ENCODE results near the gene EIF5A. TPM values are rescaled to one million over a fixed set of nuclear protein-coding genes. Genes with fewer than 3 reads are reported as not detected.

The EIF5A gene
- total and polyA plus RNA-seq, 2 of the 8 experiments (the other 6 are each of a cell fraction or from before 2014, with no cell fraction given), result 717 to 1,172 TPM

DNA sequence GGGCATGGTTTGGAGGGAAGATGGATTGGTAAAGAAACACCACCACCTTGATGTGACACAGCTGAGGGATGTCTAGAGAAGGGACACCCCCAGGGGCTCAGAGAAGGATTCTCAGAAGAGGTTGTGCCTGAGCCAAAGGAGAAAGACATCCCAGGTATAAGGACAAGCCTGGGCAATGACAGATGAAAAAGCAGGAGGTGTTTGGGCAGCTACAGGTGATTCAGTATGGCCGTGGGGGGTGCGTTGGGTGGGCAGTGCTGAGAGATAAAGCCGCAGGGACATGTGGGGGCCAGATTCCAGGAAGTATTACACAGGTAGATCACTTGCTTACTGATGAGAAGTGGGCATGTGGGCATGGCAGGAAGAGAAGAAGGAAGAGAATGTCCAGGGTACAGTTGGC is 54.5 kb downstream of the EIF5A start (continued):
- TF ChIP-seq CEBPB (IDR thresholded peaks at IDR 0.05; ENCODE audit: low read depth, low read length) (no peak), HDAC2 (IDR thresholded peaks at IDR 0.05; ENCODE audit: borderline replicate concordance in 1 of 2, low read depth in 2 of 2, low read length in 2 of 2) (no peak), SRF (IDR thresholded peaks at IDR 0.05; ENCODE audit: low read depth, low read length) (no peak), PHF8 (conservative IDR thresholded peaks at IDR 0.05; ENCODE audit: low read depth, low read length) (no peak), FOSL1 (IDR thresholded peaks at IDR 0.05; ENCODE audit: insufficient read depth, low read depth, low read length) (no peak), POLR2AphosphoS5 (IDR thresholded peaks at IDR 0.05; ENCODE audit: low read depth, low read length) (no peak)

Small RNAs within 50 kb of the gene (small RNA-seq; reads per million reads assigned to genes)
- gene AC026954.2 (ENCODE audit: insufficient read depth) (not detected), gene RF00019 (ENCODE audit: insufficient read depth) (not detected)

Other genes with a start within 250 kb of the EIF5A start
Only the 30 nearest of the 32 such genes appear.
- gene ASGR2, start 192.8 kb upstream of the EIF5A start, total RNA-seq (2021; fragmentation: NEBNext Ultra II Directional; extraction: Animal tissue kit (Norgen Biotek cat#: 25700)), result not detected in 2 replicates
- gene ASGR2, start 192.8 kb upstream of the EIF5A start, polyA plus RNA-seq (2011; rRNA removed), result 0.61 and 0.91 TPM in 2 replicates
- gene ASGR1, start 128.3 kb upstream of the EIF5A start, total RNA-seq (2021; fragmentation: NEBNext Ultra II Directional; extraction: Animal tissue kit (Norgen Biotek cat#: 25700)), result 8.6 and 10.8 TPM in 2 replicates
- 14.5 and 16.1 TPM in 2 replicates for gene ASGR1, start 128.3 kb upstream of the EIF5A start, polyA plus RNA-seq (2011; rRNA removed)
- 43.1 and 45.9 TPM in 2 replicates for gene DLG4, start 87.8 kb upstream of the EIF5A start, total RNA-seq (2021; fragmentation: NEBNext Ultra II Directional; extraction: Animal tissue kit (Norgen Biotek cat#: 25700))
- 18.9 and 35.2 TPM in 2 replicates for gene DLG4, start 87.8 kb upstream of the EIF5A start, polyA plus RNA-seq (2011; rRNA removed)
- 169 and 181 TPM in 2 replicates for gene ACADVL, start 87.7 kb upstream of the EIF5A start, total RNA-seq (2021; fragmentation: NEBNext Ultra II Directional; extraction: Animal tissue kit (Norgen Biotek cat#: 25700))
- gene ACADVL, start 87.7 kb upstream of the EIF5A start, polyA plus RNA-seq (2011; rRNA removed), result 231 and 317 TPM in 2 replicates
- gene DVL2, start 73.1 kb upstream of the EIF5A start, total RNA-seq (2021; fragmentation: NEBNext Ultra II Directional; extraction: Animal tissue kit (Norgen Biotek cat#: 25700)), result 59.3 and 59.6 TPM in 2 replicates
- gene DVL2, start 73.1 kb upstream of the EIF5A start, polyA plus RNA-seq (2011; rRNA removed), result 19.0 and 29.7 TPM in 2 replicates
- 62.8 and 65.1 TPM in 2 replicates for gene PHF23, start 68.2 kb upstream of the EIF5A start, total RNA-seq (2021; fragmentation: NEBNext Ultra II Directional; extraction: Animal tissue kit (Norgen Biotek cat#: 25700))
- gene PHF23, start 68.2 kb upstream of the EIF5A start, polyA plus RNA-seq (2011; rRNA removed), result 46.5 and 47.5 TPM in 2 replicates
- gene GABARAP, start 65.2 kb upstream of the EIF5A start, total RNA-seq (2021; fragmentation: NEBNext Ultra II Directional; extraction: Animal tissue kit (Norgen Biotek cat#: 25700)), result 252 and 265 TPM in 2 replicates
- 351 and 581 TPM in 2 replicates for gene GABARAP, start 65.2 kb upstream of the EIF5A start, polyA plus RNA-seq (2011; rRNA removed)
- 120 and 123 TPM in 2 replicates for gene CTDNEP1, start 55.9 kb upstream of the EIF5A start, total RNA-seq (2021; fragmentation: NEBNext Ultra II Directional; extraction: Animal tissue kit (Norgen Biotek cat#: 25700))
- 106 and 114 TPM in 2 replicates for gene CTDNEP1, start 55.9 kb upstream of the EIF5A start, polyA plus RNA-seq (2011; rRNA removed)
- gene ELP5, start 55.4 kb upstream of the EIF5A start, total RNA-seq (2021; fragmentation: NEBNext Ultra II Directional; extraction: Animal tissue kit (Norgen Biotek cat#: 25700)), result 75.4 and 78.1 TPM in 2 replicates
- 107 and 117 TPM in 2 replicates for gene ELP5, start 55.4 kb upstream of the EIF5A start, polyA plus RNA-seq (2011; rRNA removed)
- 119 and 129 TPM in 2 replicates for gene CLDN7, start 45.1 kb upstream of the EIF5A start, total RNA-seq (2021; fragmentation: NEBNext Ultra II Directional; extraction: Animal tissue kit (Norgen Biotek cat#: 25700))
- 118 and 196 TPM in 2 replicates for gene CLDN7, start 45.1 kb upstream of the EIF5A start, polyA plus RNA-seq (2011; rRNA removed)
- 5.7 and 6.4 TPM in 2 replicates for gene SLC2A4, start 25.9 kb upstream of the EIF5A start, total RNA-seq (2021; fragmentation: NEBNext Ultra II Directional; extraction: Animal tissue kit (Norgen Biotek cat#: 25700))
- 6.9 and 10.6 TPM in 2 replicates for gene SLC2A4, start 25.9 kb upstream of the EIF5A start, polyA plus RNA-seq (2011; rRNA removed)
- gene YBX2, start 13.0 kb upstream of the EIF5A start, total RNA-seq (2021; fragmentation: NEBNext Ultra II Directional; extraction: Animal tissue kit (Norgen Biotek cat#: 25700)), result 27.6 and 30.5 TPM in 2 replicates
- gene YBX2, start 13.0 kb upstream of the EIF5A start, polyA plus RNA-seq (2011; rRNA removed), result 19.2 and 35.5 TPM in 2 replicates
- gene GPS2, start 7.7 kb downstream of the EIF5A start, total RNA-seq (2021; fragmentation: NEBNext Ultra II Directional; extraction: Animal tissue kit (Norgen Biotek cat#: 25700)), result 67.0 and 74.8 TPM in 2 replicates
- 152 and 203 TPM in 2 replicates for gene GPS2, start 7.7 kb downstream of the EIF5A start, polyA plus RNA-seq (2011; rRNA removed)
- gene NEURL4, start 21.7 kb downstream of the EIF5A start, total RNA-seq (2021; fragmentation: NEBNext Ultra II Directional; extraction: Animal tissue kit (Norgen Biotek cat#: 25700)), result 46.8 and 55.4 TPM in 2 replicates
- gene NEURL4, start 21.7 kb downstream of the EIF5A start, polyA plus RNA-seq (2011; rRNA removed), result 29.6 and 39.9 TPM in 2 replicates
- 45.1 and 49.2 TPM in 2 replicates for gene ACAP1, start 28.9 kb downstream of the EIF5A start, total RNA-seq (2021; fragmentation: NEBNext Ultra II Directional; extraction: Animal tissue kit (Norgen Biotek cat#: 25700))
- gene ACAP1, start 28.9 kb downstream of the EIF5A start, polyA plus RNA-seq (2011; rRNA removed), result 11.9 and 18.0 TPM in 2 replicates
- gene KCTD11, start 44.5 kb downstream of the EIF5A start, total RNA-seq (2021; fragmentation: NEBNext Ultra II Directional; extraction: Animal tissue kit (Norgen Biotek cat#: 25700)), result 8.7 and 9.2 TPM in 2 replicates
- 8.6 and 11.7 TPM in 2 replicates for gene KCTD11, start 44.5 kb downstream of the EIF5A start, polyA plus RNA-seq (2011; rRNA removed)
- gene TMEM95, start 47.5 kb downstream of the EIF5A start, total RNA-seq (2021; fragmentation: NEBNext Ultra II Directional; extraction: Animal tissue kit (Norgen Biotek cat#: 25700)), result 0.38 TPM in 1 of 2 replicates, not detected in the other
- gene TMEM95, start 47.5 kb downstream of the EIF5A start, polyA plus RNA-seq (2011; rRNA removed), result not detected in 2 replicates
- gene TNK1, start 73.5 kb downstream of the EIF5A start, total RNA-seq (2021; fragmentation: NEBNext Ultra II Directional; extraction: Animal tissue kit (Norgen Biotek cat#: 25700)), result 7.6 and 8.7 TPM in 2 replicates
- gene TNK1, start 73.5 kb downstream of the EIF5A start, polyA plus RNA-seq (2011; rRNA removed), result 9.5 and 13.4 TPM in 2 replicates
- gene PLSCR3, start 86.9 kb downstream of the EIF5A start, total RNA-seq (2021; fragmentation: NEBNext Ultra II Directional; extraction: Animal tissue kit (Norgen Biotek cat#: 25700)), result 35.7 and 38.7 TPM in 2 replicates
- 36.1 and 69.0 TPM in 2 replicates for gene PLSCR3, start 86.9 kb downstream of the EIF5A start, polyA plus RNA-seq (2011; rRNA removed)
- 97.0 and 104 TPM in 2 replicates for gene TMEM256, start 96.5 kb downstream of the EIF5A start, total RNA-seq (2021; fragmentation: NEBNext Ultra II Directional; extraction: Animal tissue kit (Norgen Biotek cat#: 25700))
- gene TMEM256, start 96.5 kb downstream of the EIF5A start, polyA plus RNA-seq (2011; rRNA removed), result 350 and 405 TPM in 2 replicates
- gene NLGN2, start 100.2 kb downstream of the EIF5A start, total RNA-seq (2021; fragmentation: NEBNext Ultra II Directional; extraction: Animal tissue kit (Norgen Biotek cat#: 25700)), result 62.6 and 62.8 TPM in 2 replicates
- gene NLGN2, start 100.2 kb downstream of the EIF5A start, polyA plus RNA-seq (2011; rRNA removed), result 21.2 and 45.6 TPM in 2 replicates
- gene SPEM1, start 112.7 kb downstream of the EIF5A start, total RNA-seq (2021; fragmentation: NEBNext Ultra II Directional; extraction: Animal tissue kit (Norgen Biotek cat#: 25700)), result not detected in 2 replicates
- gene SPEM1, start 112.7 kb downstream of the EIF5A start, polyA plus RNA-seq (2011; rRNA removed), result 0.09 TPM in 1 of 2 replicates, not detected in the other
- gene SPEM2, start 118.0 kb downstream of the EIF5A start, total RNA-seq (2021; fragmentation: NEBNext Ultra II Directional; extraction: Animal tissue kit (Norgen Biotek cat#: 25700)), result not detected in 2 replicates
- 0.03 and 0.17 TPM in 2 replicates for gene SPEM2, start 118.0 kb downstream of the EIF5A start, polyA plus RNA-seq (2011; rRNA removed)
- not detected in 2 replicates for gene SPEM3, start 121.2 kb downstream of the EIF5A start, total RNA-seq (2021; fragmentation: NEBNext Ultra II Directional; extraction: Animal tissue kit (Norgen Biotek cat#: 25700))
- 0.02 TPM in 1 of 2 replicates, not detected in the other for gene SPEM3, start 121.2 kb downstream of the EIF5A start, polyA plus RNA-seq (2011; rRNA removed)
- gene TMEM102, start 127.8 kb downstream of the EIF5A start, total RNA-seq (2021; fragmentation: NEBNext Ultra II Directional; extraction: Animal tissue kit (Norgen Biotek cat#: 25700)), result 11.2 and 12.2 TPM in 2 replicates
- 10.2 and 14.9 TPM in 2 replicates for gene TMEM102, start 127.8 kb downstream of the EIF5A start, polyA plus RNA-seq (2011; rRNA removed)
- 11.8 and 15.0 TPM in 2 replicates for gene FGF11, start 131.9 kb downstream of the EIF5A start, total RNA-seq (2021; fragmentation: NEBNext Ultra II Directional; extraction: Animal tissue kit (Norgen Biotek cat#: 25700))
- gene FGF11, start 131.9 kb downstream of the EIF5A start, polyA plus RNA-seq (2011; rRNA removed), result 26.1 and 42.0 TPM in 2 replicates
- gene CHRNB1, start 137.4 kb downstream of the EIF5A start, total RNA-seq (2021; fragmentation: NEBNext Ultra II Directional; extraction: Animal tissue kit (Norgen Biotek cat#: 25700)), result 13.8 and 14.1 TPM in 2 replicates
- gene CHRNB1, start 137.4 kb downstream of the EIF5A start, polyA plus RNA-seq (2011; rRNA removed), result 28.2 and 33.6 TPM in 2 replicates
- gene ZBTB4, start 172.0 kb downstream of the EIF5A start, total RNA-seq (2021; fragmentation: NEBNext Ultra II Directional; extraction: Animal tissue kit (Norgen Biotek cat#: 25700)), result 10.1 and 11.2 TPM in 2 replicates
- 5.9 and 8.1 TPM in 2 replicates for gene ZBTB4, start 172.0 kb downstream of the EIF5A start, polyA plus RNA-seq (2011; rRNA removed)
- gene SLC35G6, start 173.8 kb downstream of the EIF5A start, total RNA-seq (2021; fragmentation: NEBNext Ultra II Directional; extraction: Animal tissue kit (Norgen Biotek cat#: 25700)), result not detected in 2 replicates
- gene SLC35G6, start 173.8 kb downstream of the EIF5A start, polyA plus RNA-seq (2011; rRNA removed), result 0.05 TPM in 1 of 2 replicates, not detected in the other
- gene POLR2A, start 176.7 kb downstream of the EIF5A start, total RNA-seq (2021; fragmentation: NEBNext Ultra II Directional; extraction: Animal tissue kit (Norgen Biotek cat#: 25700)), result 150 and 157 TPM in 2 replicates
- 26.8 and 62.7 TPM in 2 replicates for gene POLR2A, start 176.7 kb downstream of the EIF5A start, polyA plus RNA-seq (2011; rRNA removed)

All from H1 (cell line).